HEK293 (cell line): Measurements from ENCODE around the gene HSD17B14.

Source experiments
- BCL6B ChIP-seq: fragments of 450-650 bp; formaldehyde crosslinking; IDR thresholded peaks from 2 replicates; pipeline ENCODE4 v1.5.1; 2017; ENCODE audit warnings: missing biosample characterization, missing genetic modification characterization
- GFI1B ChIP-seq: fragments of 450-650 bp; formaldehyde crosslinking; IDR thresholded peaks from 2 replicates; pipeline ENCODE4 v1.5.1; 2016; ENCODE audit warnings: missing biosample characterization, missing genetic modification characterization
- INSM2 ChIP-seq: fragments of 450-650 bp; formaldehyde crosslinking; IDR thresholded peaks from 2 replicates; pipeline ENCODE4 v1.5.1; 2016; ENCODE audit warnings: missing biosample characterization, missing genetic modification characterization
- MEIS1 ChIP-seq: sonication (generic); formaldehyde crosslinking; IDR thresholded peaks from 2 replicates; pipeline ENCODE4 v1.8.1; 2022; ENCODE audit warnings: missing genetic modification reagents, mild to moderate bottlenecking, borderline replicate concordance
- SCRT2 ChIP-seq: fragments of 450-650 bp; formaldehyde crosslinking; IDR thresholded peaks from 2 replicates; pipeline ENCODE4 v1.5.1; 2016; ENCODE audit warnings: missing biosample characterization, missing genetic modification characterization
- TSHZ1 ChIP-seq: fragments of 450-650 bp; formaldehyde crosslinking; IDR thresholded peaks from 2 replicates; pipeline ENCODE4 v1.5.1; 2016; ENCODE audit warnings: missing biosample characterization, missing genetic modification characterization, borderline replicate concordance
- ZBTB20 ChIP-seq: fragments of 450-650 bp; formaldehyde crosslinking; IDR thresholded peaks from 2 replicates; pipeline ENCODE4 v1.5.1; 2016; ENCODE audit warnings: missing biosample characterization, missing genetic modification characterization
- ZEB2 ChIP-seq: fragments of 450-650 bp; formaldehyde crosslinking; IDR thresholded peaks from 2 replicates; pipeline ENCODE4 v1.5.1; 2016; ENCODE audit warnings: missing biosample characterization, missing genetic modification characterization
- ZFP69B ChIP-seq: fragments of 450-650 bp; formaldehyde crosslinking; IDR thresholded peaks from 2 replicates; pipeline ENCODE4 v1.5.1; 2016; ENCODE audit warnings: missing biosample characterization, missing genetic modification characterization
- ZNF133 ChIP-seq: fragments of 450-650 bp; formaldehyde crosslinking; IDR thresholded peaks from 2 replicates; pipeline ENCODE4 v1.5.1; 2016; ENCODE audit warnings: missing biosample characterization, missing genetic modification characterization
- ZNF174 ChIP-seq: fragments of 450-650 bp; formaldehyde crosslinking; IDR thresholded peaks from 2 replicates; pipeline ENCODE4 v1.5.0; 2017; ENCODE audit warnings: missing biosample characterization, mild to moderate bottlenecking, missing genetic modification characterization
- ZNF211 ChIP-seq: fragments of 450-650 bp; formaldehyde crosslinking; IDR thresholded peaks from 2 replicates; pipeline ENCODE4 v1.5.1; 2016; ENCODE audit warnings: low read depth, missing biosample characterization, missing genetic modification characterization
- ZNF223 ChIP-seq: fragments of 450-650 bp; formaldehyde crosslinking; IDR thresholded peaks from 2 replicates; pipeline ENCODE4 v1.5.1; 2016; ENCODE audit warnings: missing biosample characterization, missing genetic modification characterization
- ZNF324 ChIP-seq: fragments of 450-650 bp; formaldehyde crosslinking; IDR thresholded peaks from 2 replicates; pipeline ENCODE4 v1.5.1; 2016; ENCODE audit warnings: missing biosample characterization, missing genetic modification characterization
- ZNF37A ChIP-seq: fragments of 450-650 bp; IDR thresholded peaks from 2 replicates; pipeline ENCODE4 v1.5.1; 2018; ENCODE audit warnings: missing biosample characterization, missing genetic modification characterization
- ZNF488 ChIP-seq: fragments of 450-650 bp; formaldehyde crosslinking; IDR thresholded peaks from 2 replicates; pipeline ENCODE4 v1.5.1; 2016; ENCODE audit warnings: missing biosample characterization, missing genetic modification characterization
- ZNF513 ChIP-seq: fragments of 450-650 bp; IDR thresholded peaks from 2 replicates; pipeline ENCODE4 v1.5.1; 2018; ENCODE audit warnings: missing biosample characterization, missing genetic modification characterization
- ZNF645 ChIP-seq: fragments of 450-650 bp; formaldehyde crosslinking; IDR thresholded peaks from 2 replicates; pipeline ENCODE4; 2016; ENCODE audit warnings: missing biosample characterization, missing genetic modification characterization
- ZNF660 ChIP-seq: fragments of 450-650 bp; IDR thresholded peaks from 2 replicates; pipeline ENCODE4 v1.5.1; 2018; ENCODE audit warnings: missing biosample characterization, mild to moderate bottlenecking, missing genetic modification characterization
- ZNF692 ChIP-seq: fragments of 450-650 bp; formaldehyde crosslinking; IDR thresholded peaks from 2 replicates; pipeline ENCODE4 v1.5.1; 2016; ENCODE audit warnings: missing biosample characterization, missing genetic modification characterization
- ZNF704 ChIP-seq: fragments of 450-650 bp; formaldehyde crosslinking; IDR thresholded peaks from 2 replicates; pipeline ENCODE4 v1.5.1; 2016; ENCODE audit warnings: missing biosample characterization, missing genetic modification characterization
- ZNF792 ChIP-seq: fragments of 450-650 bp; formaldehyde crosslinking; IDR thresholded peaks from 2 replicates; pipeline ENCODE4 v1.5.1; 2016; ENCODE audit warnings: missing biosample characterization, missing genetic modification characterization
- ZNF830 ChIP-seq: fragments of 450-650 bp; IDR thresholded peaks from 2 replicates; pipeline ENCODE4 v1.5.0; 2018; ENCODE audit warnings: missing biosample characterization, missing genetic modification characterization, low read depth, mild to moderate bottlenecking, moderate library complexity
- ZSCAN23 ChIP-seq: fragments of 450-650 bp; formaldehyde crosslinking; IDR thresholded peaks from 2 replicates; pipeline ENCODE4 v1.5.1; 2016; ENCODE audit warnings: missing biosample characterization, missing genetic modification characterization
- ZSCAN5A ChIP-seq: fragments of 450-650 bp; formaldehyde crosslinking; IDR thresholded peaks from 2 replicates; pipeline ENCODE4 v1.5.1; 2016; ENCODE audit warnings: missing biosample characterization, missing genetic modification characterization
- ZXDB ChIP-seq: fragments of 450-650 bp; formaldehyde crosslinking; IDR thresholded peaks from 2 replicates; pipeline ENCODE4 v1.5.1; 2016; ENCODE audit warnings: missing biosample characterization, missing genetic modification characterization

The HSD17B14 gene

GRCh38 chr19:48795055-48795684 is 41.1 kb downstream of the HSD17B14 start (continued):
- TF ChIP-seq ZNF488 (tag by site-specific recombination) (no peak), ZNF324 (tag by site-specific recombination) (no peak; the same call in 1 of the 2 replicates), ZNF645 (no peak), MEIS1 (CRISPR knock-in tag) (no peak), ZEB2 (tag by site-specific recombination) (peak; percentile 93), ZNF704 (tag by site-specific recombination) (no peak), ZSCAN23 (tag by site-specific recombination) (no peak), GFI1B (peak; percentile 24; the same call in 1 of the 2 replicates), INSM2 (tag by site-specific recombination) (no peak; the same call in 1 of the 2 replicates), ZNF174 (tag by site-specific recombination) (no peak), ZNF830 (tag by site-specific recombination) (no peak), ZNF211 (tag by site-specific recombination) (no peak), ZNF37A (no peak), ZNF692 (peak; percentile 85), BCL6B (no peak), SCRT2 (tag by site-specific recombination) (no peak), ZNF223 (no peak), ZXDB (tag by site-specific recombination) (peak; percentile 89), ZSCAN5A (no peak), ZFP69B (tag by site-specific recombination) (0 out of 2 replicates have a peak, but pooled peaks have one; percentile 36), ZNF513 (tag by site-specific recombination) (no peak), ZBTB20 (peak; percentile 91), ZNF133 (tag by site-specific recombination) (no peak), TSHZ1 (tag by site-specific recombination) (no peak), ZNF792 (tag by site-specific recombination) (no peak), ZNF660 (tag by site-specific recombination) (peak; percentile 52; the same call in 1 of the 2 replicates)
